Stromal cell of bone marrow (primary cell): ENCODE results near the gene MROH7.

Source experiments
- DNase-seq: peaks from one replicate; pipeline ENCODE4 v3.0.0-alpha.2; 2012; ENCODE audit warnings: low read depth

The MROH7 gene

GRCh38 chr1:54651608-54652007, 10.0 kb downstream of the MROH7 start:
- DNase-seq, result no peak

DNA sequence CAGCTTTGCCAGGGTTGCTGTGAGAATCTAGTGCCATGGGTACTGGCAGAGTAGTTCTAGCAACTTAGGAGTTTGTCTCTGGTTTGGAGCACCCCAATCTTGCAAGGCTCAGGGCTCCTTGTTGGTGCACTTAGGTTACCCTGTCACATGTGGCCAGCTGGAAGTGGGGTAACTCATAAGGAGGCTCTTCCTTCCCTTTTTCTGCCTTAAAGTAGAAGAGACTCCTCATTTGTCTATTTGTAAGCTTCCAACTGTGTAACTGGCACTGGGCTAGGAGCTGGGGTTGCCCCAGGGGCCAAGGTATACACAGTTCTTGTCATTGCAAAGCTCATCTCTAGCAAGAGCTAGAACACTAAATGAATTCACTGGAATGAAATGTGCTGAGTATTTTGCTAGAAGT, 10.6 kb downstream of the MROH7 start:
- no peak for DNase-seq

GRCh38 chr1:54653036-54653435, 11.4 kb downstream of the MROH7 start:
- DNase-seq, result no peak

DNA sequence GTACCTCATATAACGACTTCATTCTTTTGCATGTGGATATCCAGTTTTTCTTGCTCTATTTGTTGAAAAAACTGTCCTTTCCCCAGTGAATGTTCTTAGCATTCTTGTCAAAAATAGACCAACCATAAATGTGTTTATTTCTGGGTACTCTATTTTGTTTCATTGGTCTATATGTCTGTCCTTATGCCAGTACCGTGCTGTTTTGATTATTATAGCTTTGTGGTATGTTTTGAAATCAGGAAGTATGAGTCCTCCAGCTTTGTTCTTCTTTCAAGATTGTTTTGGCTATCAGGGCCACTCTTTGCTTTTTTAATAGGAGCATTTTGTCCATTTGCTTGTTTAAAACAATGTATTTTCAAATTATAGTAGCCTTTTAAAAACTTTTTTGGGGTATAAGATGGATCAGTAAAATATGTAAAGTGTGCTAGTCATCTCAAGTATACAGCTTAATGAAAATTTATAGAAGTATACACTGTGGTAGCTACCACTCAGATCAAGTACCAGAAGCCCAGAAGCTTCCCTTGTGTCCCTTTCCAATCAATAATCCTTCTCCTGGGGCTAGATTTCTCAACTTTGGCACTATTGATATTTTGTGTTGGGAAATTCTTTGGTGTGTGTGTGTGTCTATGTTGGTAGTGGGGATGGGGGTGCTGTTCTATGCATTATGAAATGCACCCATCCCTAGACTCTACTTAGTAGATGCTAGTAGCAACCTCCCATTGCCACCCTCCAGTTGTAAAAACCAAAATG, 16.8 kb downstream of the MROH7 start:
- no peak for DNase-seq

DNA sequence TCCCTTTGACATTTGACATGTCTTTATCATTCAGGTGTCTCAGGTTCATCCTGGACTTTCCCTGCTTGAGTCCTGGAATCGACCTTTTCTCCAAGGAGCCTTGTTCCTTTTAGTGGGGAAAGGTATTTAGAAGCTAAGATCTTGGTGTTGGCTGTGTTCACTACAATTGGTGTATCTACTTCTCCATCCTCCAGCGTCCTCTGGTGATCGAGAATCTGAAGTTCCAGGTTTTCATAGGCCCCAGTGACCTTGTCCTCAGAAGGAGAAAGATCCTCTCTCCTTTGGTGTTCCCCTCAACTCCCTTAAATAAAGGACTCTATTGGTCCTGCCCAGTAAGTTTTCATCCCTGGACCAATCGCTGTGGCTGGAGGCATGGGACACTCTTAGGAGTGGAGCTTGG, 22.1 kb downstream of the MROH7 start:
- no peak for DNase-seq

DNA sequence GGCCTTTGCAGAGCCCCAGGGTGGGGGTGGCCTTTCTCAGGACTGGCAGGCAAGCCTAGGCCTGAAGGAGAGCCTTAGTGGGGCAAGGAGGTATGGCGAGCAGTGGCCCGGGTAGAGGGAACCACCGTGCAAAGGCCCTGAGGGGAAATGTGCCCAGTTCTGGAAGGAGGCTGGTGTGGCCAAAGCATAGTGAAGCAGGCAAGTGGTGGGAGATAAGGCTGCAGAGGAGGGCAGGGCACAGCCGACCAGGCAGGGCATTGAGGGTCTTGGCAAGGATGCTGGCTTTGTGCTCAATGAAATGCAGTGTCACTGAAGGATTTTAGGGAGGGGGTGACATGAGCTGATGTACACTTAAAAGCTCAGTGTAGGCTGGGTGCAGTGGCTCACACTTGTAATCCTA, 22.8 kb downstream of the MROH7 start:
- DNase-seq, result no peak

- no peak for DNase-seq
These were observed 24.3 kb downstream of the MROH7 start for GRCh38 chr1:54665852-54666251.

- no peak for DNase-seq
These were observed 24.7 kb downstream of the MROH7 start for GRCh38 chr1:54666333-54666732.

DNA sequence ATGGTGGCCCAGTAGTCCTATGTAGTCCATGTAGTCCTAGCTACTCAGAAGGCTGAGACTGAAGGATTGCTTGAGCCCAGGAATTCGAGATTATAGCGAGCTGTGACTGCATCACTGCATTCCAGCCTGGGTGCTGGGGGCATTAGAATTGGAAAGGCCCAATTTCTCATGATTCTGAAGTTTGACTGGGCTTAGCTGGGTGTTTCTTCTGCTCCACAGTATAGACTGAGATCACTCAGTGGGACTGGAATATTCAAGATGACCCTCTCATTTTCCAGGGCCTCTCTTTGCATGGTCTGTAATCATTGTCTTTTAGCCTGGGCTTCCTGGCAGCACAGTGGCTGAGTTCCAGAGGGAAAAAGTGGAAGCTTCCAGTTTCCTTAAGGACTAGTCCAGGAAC, 26.2 kb downstream of the MROH7 start:
- DNase-seq, result no peak

GRCh38 chr1:54668567-54668966, 27.0 kb downstream of the MROH7 start:
- no peak for DNase-seq

DNA sequence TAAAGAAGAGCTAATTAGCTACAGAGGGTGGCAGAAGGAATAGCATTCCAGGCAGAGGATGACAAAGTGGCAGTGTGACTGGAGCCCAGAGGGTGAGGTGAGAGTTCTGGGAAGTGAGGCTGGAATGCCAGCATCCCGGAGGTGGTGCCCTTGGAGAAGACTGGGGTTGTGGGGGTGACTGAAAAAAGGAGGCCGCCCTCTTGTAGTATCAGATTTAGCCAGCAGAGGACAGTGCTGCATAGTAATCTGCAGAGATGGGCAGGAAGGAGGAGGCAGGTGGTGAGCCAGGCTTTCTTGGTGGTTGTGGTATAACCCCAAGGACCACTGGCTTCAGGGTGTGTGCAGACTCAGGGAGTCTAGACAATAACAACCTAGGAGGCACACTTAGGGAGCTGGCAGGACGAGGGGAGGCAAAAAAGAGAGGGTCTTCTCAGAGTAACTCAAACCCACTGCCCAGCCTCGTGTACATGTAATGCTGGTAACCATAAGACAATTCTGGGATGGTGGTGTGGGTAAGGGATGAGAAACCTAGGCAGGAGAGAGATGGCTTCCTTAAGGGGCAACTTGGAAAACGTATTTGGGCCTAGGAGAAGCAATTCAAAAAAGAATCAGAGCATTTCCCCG, 30.5 kb downstream of the MROH7 start:
- DNase-seq, result peak; percentile 11

GRCh38 chr1:54678776-54679643, 37.4 kb downstream of the MROH7 start:
- DNase-seq, result no peak

GRCh38 chr1:54679706-54680105, 38.1 kb downstream of the MROH7 start:
- no peak for DNase-seq

- DNase-seq, result no peak
These were observed 38.8 kb downstream of the MROH7 start for GRCh38 chr1:54680387-54680786.

DNA sequence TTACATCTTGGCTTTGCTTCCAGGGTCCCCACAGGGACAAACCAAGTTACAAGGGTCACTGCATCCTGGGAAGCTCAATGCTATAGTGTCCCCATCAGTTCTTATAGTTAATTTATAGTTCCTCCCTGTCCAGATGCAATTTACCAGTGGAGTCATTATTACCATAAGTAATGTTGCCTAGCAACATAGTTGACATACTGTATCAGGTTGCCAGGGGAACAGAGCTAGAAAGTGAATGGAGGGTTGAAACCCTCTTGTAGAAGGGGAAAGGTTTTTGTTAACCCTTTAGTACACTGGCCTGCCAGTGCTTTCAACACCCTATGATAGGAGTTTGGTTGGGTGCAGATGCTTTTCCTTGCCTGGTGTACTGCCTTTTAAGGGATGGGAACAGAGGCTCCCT, 39.8 kb downstream of the MROH7 start:
- DNase-seq, result peak; percentile 6

DNA sequence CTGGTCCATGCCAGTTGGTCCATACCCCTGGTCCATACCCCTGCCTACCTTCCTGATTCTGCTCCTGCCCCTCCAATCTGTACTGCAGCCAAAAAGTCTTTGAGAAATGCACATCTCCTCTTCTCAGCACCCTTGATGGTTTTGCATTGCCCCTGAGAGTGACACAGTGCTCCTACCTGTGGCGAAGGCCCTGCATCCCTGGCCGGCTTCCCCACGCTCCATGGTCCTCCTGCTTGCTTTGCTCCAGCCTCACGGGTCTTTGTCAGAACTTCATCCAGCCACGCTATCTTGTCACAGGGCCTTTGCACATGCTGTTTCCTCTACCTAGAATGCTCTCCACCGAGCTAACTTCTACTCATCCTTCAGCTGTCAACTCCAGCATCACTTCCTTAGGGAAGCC, 41.9 kb downstream of the MROH7 start:
- DNase-seq, result no peak

- DNase-seq, result no peak
These were observed 43.8 kb downstream of the MROH7 start for GRCh38 chr1:54685335-54685905.

DNA sequence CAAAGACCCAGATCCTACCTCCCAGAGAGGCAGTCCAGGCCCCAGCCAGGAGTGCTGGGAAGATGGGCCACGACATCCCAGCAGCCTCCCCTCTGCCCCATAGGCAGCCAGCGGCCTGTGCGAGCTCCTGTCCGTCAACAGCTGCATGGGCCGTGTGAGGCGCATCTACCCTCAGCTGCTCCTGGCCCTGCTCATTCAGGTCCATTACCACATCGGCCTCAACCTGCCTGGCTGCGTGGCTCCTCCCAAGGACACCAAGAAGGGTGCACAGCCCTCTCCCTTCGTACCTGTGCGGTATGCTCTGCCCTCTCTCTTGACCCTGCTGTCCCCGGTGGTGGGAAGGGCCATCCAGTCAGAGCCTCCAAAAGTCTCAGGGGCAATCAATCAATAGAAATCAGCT, 44.6 kb downstream of the MROH7 start:
- no peak for DNase-seq

DNA sequence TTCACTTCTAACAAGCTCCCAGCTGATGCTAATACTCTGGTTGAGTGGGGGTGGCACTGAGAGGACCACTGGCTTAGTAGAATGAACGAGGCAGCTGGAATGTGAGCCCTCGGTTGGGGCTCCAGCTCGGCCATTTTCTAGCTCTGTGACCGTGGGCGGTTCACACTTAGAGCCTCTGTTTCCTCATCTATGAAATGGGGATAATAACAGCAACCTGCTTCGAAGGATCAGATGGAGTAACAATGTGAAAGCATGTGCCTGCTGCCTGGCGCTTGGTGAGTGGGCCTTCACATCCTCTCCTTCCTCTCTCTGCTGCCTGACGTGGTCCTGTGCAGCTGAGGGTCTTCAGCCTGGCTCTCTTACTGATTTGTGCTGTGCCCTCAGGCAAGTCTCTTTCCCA, 53.2 kb downstream of the MROH7 start:
- DNase-seq, result no peak

GRCh38 chr1:54695221-54695620, 53.6 kb downstream of the MROH7 start:
- DNase-seq, result no peak

GRCh38 chr1:54695764-54696163, 54.2 kb downstream of the MROH7 start:
- DNase-seq, result no peak

DNA sequence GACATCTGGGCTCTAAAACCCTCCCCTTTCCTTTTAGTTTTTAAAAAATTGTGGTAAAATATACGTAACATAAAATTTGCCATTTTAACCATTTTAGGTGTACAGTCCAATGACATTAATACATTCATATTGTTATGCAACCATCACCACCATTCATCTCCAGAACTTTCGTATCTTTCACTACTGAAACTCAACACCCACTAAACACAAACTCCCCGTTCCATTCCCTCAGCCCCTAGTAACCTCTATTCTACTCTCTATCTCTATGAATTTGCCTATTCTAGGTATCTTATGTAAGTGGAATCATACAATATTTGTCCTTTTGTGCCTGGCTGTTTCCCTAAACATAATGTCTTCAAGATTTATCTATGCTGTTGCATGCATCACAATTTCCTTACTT, 54.7 kb downstream of the MROH7 start:
- DNase-seq, result no peak

- no peak for DNase-seq
These were observed 56.3 kb downstream of the MROH7 start for GRCh38 chr1:54697896-54698295.
